GM19239 (cell line): ENCODE data around the gene STT3B.

Experiments
- DNase-seq: peaks from one replicate; pipeline ENCODE4 v3.0.0; 2011; ENCODE audit warnings: low spot score; ENCODE audit not compliant: insufficient read length
- FAIRE-seq: peaks from 2 replicates; lab custom pipeline; 2011; peaks lifted over from hg19 to GRCh38; lab: Jason Lieb, UNC

STT3B gene

GRCh38 chr3:31629054-31629453 is 96.3 kb downstream of the STT3B start:
- DNase-seq, result no peak
- peak; percentile 62 for FAIRE-seq

GRCh38 chr3:31634476-31634875 is 101.8 kb downstream of the STT3B start:
- no peak for FAIRE-seq

GRCh38 chr3:31635545-31635944 is 102.8 kb downstream of the STT3B start:
- DNase-seq (no peak), FAIRE-seq (peak; percentile 40)

More at GRCh38 chr3:31634476-31634875, 101.8 kb downstream of the STT3B start:
- DNase-seq, result no peak

GRCh38 chr3:31636049-31636448 is 103.3 kb downstream of the STT3B start:
- FAIRE-seq, result peak; percentile 23
- no peak for DNase-seq

GRCh38 chr3:31636694-31637442 is 104.1 kb downstream of the STT3B start:
- FAIRE-seq (no peak), DNase-seq (no peak)

- no peak for DNase-seq
- no peak for FAIRE-seq
Observed at GRCh38 chr3:31639828-31640227, 107.1 kb downstream of the STT3B start.

GRCh38 chr3:31645256-31645655 is 112.5 kb downstream of the STT3B start:
- no peak for FAIRE-seq

GRCh38 chr3:31648286-31648968 is 115.7 kb downstream of the STT3B start:
- DNase-seq (no peak), FAIRE-seq (no peak)

More at GRCh38 chr3:31645256-31645655, 112.5 kb downstream of the STT3B start:
- DNase-seq, result no peak

GRCh38 chr3:31652296-31652695 is 119.6 kb downstream of the STT3B start:
- FAIRE-seq (no peak), DNase-seq (no peak)

- FAIRE-seq (no peak), DNase-seq (no peak)
Observed at GRCh38 chr3:31653464-31653863, 120.7 kb downstream of the STT3B start.

- FAIRE-seq (no peak), DNase-seq (no peak)
Observed at GRCh38 chr3:31654998-31655397, 122.3 kb downstream of the STT3B start.

GRCh38 chr3:31659246-31659645 is 126.5 kb downstream of the STT3B start:
- FAIRE-seq (no peak), DNase-seq (no peak)

GRCh38 chr3:31661286-31661685 is 128.6 kb downstream of the STT3B start:
- FAIRE-seq (no peak), DNase-seq (no peak)

GRCh38 chr3:31661993-31662670 is 129.4 kb downstream of the STT3B start:
- DNase-seq (no peak), FAIRE-seq (no peak)

GRCh38 chr3:31664031-31664430 is 131.3 kb downstream of the STT3B start:
- DNase-seq (no peak), FAIRE-seq (no peak)

- FAIRE-seq (no peak), DNase-seq (no peak)
Observed at GRCh38 chr3:31667582-31667981, 134.9 kb downstream of the STT3B start.

GRCh38 chr3:31668242-31668641 is 135.5 kb downstream of the STT3B start:
- FAIRE-seq (no peak), DNase-seq (no peak)

- FAIRE-seq, result no peak
Observed at GRCh38 chr3:31670136-31670535, 137.4 kb downstream of the STT3B start.

GRCh38 chr3:31670722-31671121 is 138.0 kb downstream of the STT3B start:
- no peak for DNase-seq
- no peak for FAIRE-seq

More at GRCh38 chr3:31670136-31670535, 137.4 kb downstream of the STT3B start:
- no peak for DNase-seq

- DNase-seq, result no peak
Observed at GRCh38 chr3:31671451-31671850, 138.7 kb downstream of the STT3B start.

GRCh38 chr3:31671976-31672375 is 139.3 kb downstream of the STT3B start:
- DNase-seq (no peak), FAIRE-seq (no peak)

More at GRCh38 chr3:31671451-31671850, 138.7 kb downstream of the STT3B start:
- FAIRE-seq, result no peak
